ENCODE data around the gene MSI2. TPM values are rescaled to one million over a fixed set of nuclear protein-coding genes. Genes with fewer than 3 reads are reported as not detected.

MSI2 gene
- total RNA-seq, 1 donor from 2014 or later = 60.6 TPM

- Mint-ChIP-seq H3K27me3 (ENCODE audit: unreplicated experiment) (peaks cover 4% of the 10 kb centered on the region), H3K4me3 (ENCODE audit: unreplicated experiment) (no peak overlapping the region), H3K36me3 (ENCODE audit: low read depth, unreplicated experiment) (peaks cover 2% of the 10 kb centered on the region), H3K9me3 (ENCODE audit: unreplicated experiment) (no peaks in the 10 kb centered on the region), H3K4me1 (ENCODE audit: unreplicated experiment) (peaks cover 30% of the 10 kb centered on the region), H3K27ac (ENCODE audit: unreplicated experiment) (no peak overlapping the region)
- DNase-seq (ENCODE audit: low spot score) = no peak
- no peak for TF ChIP-seq CTCF (IDR thresholded peaks at IDR 0.05; ENCODE audit: unreplicated experiment)
Measured at GRCh38 chr17:57442401-57442823, 186.1 kb downstream of the MSI2 start.

GRCh38 chr17:57442914-57443571 lies 186.7 kb downstream of the MSI2 start:
- Mint-ChIP-seq H3K36me3 (ENCODE audit: low read depth, unreplicated experiment) (peaks cover 2% of the 10 kb centered on the region), H3K4me3 (ENCODE audit: unreplicated experiment) (no peak overlapping the region), H3K4me1 (ENCODE audit: unreplicated experiment) (peaks cover 30% of the 10 kb centered on the region), H3K27me3 (ENCODE audit: unreplicated experiment) (peaks cover 4% of the 10 kb centered on the region), H3K27ac (ENCODE audit: unreplicated experiment) (no peak overlapping the region), H3K9me3 (ENCODE audit: unreplicated experiment) (no peaks in the 10 kb centered on the region)
- no peak for DNase-seq (ENCODE audit: low spot score)
- no peak for TF ChIP-seq CTCF (IDR thresholded peaks at IDR 0.05; ENCODE audit: unreplicated experiment)

- H3K4me3 Mint-ChIP-seq (ENCODE audit: unreplicated experiment) = no peak overlapping the region
- H3K27ac Mint-ChIP-seq (ENCODE audit: unreplicated experiment) = no peak overlapping the region
- TF ChIP-seq CTCF (IDR thresholded peaks at IDR 0.05; ENCODE audit: unreplicated experiment) = no peak
- peaks cover 4% of the 10 kb centered on the region for H3K27me3 Mint-ChIP-seq (ENCODE audit: unreplicated experiment)
- H3K36me3 Mint-ChIP-seq (ENCODE audit: low read depth, unreplicated experiment) = peaks cover 2% of the 10 kb centered on the region
- no peaks in the 10 kb centered on the region for H3K9me3 Mint-ChIP-seq (ENCODE audit: unreplicated experiment)
- peaks cover 30% of the 10 kb centered on the region for H3K4me1 Mint-ChIP-seq (ENCODE audit: unreplicated experiment)
- no peak for DNase-seq (ENCODE audit: low spot score)
Measured at GRCh38 chr17:57443781-57444180, 187.5 kb downstream of the MSI2 start.

DNA sequence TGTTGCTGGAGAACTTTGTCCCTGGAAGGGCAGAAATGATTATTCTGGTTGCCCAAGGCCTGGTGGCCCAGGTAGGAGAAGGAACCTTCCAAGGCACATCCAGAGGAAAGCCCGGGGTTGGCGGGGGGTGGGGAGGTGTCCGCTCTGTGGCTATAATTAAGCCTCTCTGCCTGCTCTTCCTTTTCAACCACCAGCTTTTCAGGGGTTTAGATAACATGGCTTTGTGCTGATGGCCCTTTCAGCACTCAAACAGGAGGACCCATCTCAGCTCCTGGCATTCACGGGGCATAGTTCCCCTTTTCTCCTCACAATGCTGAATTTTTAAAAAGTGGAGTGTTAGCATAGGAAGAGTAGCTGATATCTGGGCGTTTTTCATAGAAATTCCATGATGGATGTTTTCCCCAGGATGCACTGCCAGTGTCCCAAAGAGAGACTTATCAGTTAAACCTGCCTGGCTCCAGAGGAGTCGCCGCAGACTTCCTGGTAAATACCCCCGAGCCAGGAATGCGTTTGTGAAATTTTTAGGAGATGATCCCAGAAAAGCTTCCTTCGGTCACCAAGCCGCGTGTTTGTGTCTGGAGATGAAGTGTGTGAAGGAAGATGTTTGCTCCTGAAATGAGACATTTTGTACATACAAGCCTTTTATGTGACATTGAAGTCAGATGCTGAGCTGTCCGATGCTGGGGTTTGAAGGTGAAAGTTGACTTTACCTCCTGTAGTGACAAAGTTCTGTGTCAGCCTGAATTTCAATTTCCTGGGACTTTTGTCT lies 188.5 kb downstream of the MSI2 start:
- Mint-ChIP-seq H3K27ac (ENCODE audit: unreplicated experiment) (no peak overlapping the region), H3K4me3 (ENCODE audit: unreplicated experiment) (no peak overlapping the region), H3K27me3 (ENCODE audit: unreplicated experiment) (peaks cover 4% of the 10 kb centered on the region), H3K36me3 (ENCODE audit: low read depth, unreplicated experiment) (peaks cover 2% of the 10 kb centered on the region), H3K4me1 (ENCODE audit: unreplicated experiment) (peaks cover 30% of the 10 kb centered on the region), H3K9me3 (ENCODE audit: unreplicated experiment) (no peaks in the 10 kb centered on the region)
- TF ChIP-seq CTCF (IDR thresholded peaks at IDR 0.05; ENCODE audit: unreplicated experiment) = no peak
- no peak for DNase-seq (ENCODE audit: low spot score)

All from endothelial cell (in vitro differentiated cells).